Stimulated activated CD8-positive, alpha-beta memory T cell treated with anti-CD3 and anti-CD28 coated beads, Interleukin-7, amount 100 ng/mL, for 48 hours (primary cell): ENCODE measurements around the gene MRPL49.
"Not testable (repeated sequence)": the region's sequence is repeated elsewhere in the genome, so short reads cannot be mapped to it uniquely, and the experiment has no call there.

Experiments used
- DNase-seq, 2 donors: peaks; one replicate each; pipeline ENCODE4 v3.0.0-alpha.2; 2020; ENCODE audit warnings: low read depth in 1 of 2; ENCODE audit errors: extremely low read depth in 1 of 2

The MRPL49 gene

DNA sequence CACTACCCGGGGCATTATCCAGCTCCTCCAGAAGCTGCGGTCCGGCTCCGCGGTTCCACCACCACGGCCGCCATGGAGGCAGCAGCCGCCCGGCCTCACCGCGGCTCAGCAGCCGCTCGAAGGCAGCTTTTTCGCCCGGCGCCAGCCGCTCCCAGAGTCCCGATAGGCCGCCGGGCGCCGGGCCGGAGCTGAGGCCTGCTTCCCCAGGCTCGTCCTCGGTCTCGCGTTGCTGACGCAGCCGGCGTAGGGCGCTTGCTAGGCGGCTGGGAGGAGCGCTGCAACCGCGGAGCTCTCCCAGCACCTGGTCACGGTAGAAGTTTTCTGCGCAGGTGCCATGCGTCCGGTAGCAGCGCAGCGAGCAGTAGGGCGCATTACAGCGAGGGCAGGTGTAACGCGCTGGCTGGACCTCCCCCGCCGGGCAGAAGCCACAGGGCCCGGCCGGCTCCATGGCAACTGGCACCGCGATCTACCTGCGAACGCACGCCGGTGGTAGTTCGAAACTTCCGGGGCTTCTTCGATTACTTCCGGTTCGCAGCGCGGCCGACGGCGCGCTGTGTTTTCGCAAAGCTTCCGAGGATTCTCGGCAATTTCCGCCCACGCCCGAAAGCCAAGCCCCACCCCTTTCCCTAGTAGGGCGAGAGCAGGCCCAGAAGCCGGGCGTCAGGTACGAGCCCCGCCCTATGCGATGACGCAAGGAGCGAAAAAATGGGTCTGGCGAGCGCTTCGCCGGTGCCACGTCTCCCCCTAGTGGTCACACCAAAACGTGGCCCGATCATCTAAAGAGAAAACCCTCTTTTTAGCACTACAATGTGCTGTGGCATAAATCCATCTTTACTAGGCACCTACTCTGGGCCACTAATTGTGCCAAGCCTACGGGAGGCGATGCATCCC, 4.7 kb upstream of the MRPL49 start, which contains the start of gene ZNHIT2:
ZNHIT2 (minus strand) TSS at position 496 of the 891 bp plus-strand sequence; CDS start at position 448, 48 bp downstream.
- peak; percentile 99 to 100 for DNase-seq

DNA sequence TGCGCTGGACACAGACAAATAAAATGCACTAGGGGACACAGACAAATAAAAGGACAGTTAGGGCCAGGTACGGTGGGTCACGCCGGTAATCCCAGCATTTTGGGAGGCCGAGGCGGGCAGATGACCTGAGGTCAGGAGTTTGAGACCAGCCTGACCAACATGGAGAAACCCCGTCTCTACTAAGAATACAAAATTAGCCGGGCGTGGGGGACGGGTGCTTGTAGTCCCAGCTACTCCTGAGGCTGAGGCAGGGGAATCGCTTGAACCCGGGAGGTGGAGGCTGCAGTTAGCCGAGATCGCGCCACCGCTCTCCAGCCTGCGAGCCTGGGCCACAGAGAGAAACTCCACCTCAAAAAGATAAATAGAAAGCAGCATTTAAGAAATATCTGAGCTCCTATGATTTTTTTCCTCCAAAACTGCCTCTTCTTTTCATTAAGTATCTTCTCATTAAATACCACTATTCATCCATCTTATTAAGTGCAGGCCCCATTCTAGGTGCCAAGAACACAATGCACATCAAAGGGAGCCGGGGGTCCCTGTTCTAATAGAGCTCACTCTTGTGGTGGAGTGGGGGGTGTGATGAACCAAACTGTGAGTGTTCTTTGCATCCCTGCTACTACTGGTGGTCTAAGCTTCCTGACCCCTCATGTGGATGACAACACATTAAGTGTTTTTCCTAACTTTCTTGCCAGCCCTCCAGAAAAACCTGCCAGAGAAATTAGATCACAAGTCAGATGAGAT, 3.9 kb upstream of the MRPL49 start:
- DNase-seq = no peak

DNA sequence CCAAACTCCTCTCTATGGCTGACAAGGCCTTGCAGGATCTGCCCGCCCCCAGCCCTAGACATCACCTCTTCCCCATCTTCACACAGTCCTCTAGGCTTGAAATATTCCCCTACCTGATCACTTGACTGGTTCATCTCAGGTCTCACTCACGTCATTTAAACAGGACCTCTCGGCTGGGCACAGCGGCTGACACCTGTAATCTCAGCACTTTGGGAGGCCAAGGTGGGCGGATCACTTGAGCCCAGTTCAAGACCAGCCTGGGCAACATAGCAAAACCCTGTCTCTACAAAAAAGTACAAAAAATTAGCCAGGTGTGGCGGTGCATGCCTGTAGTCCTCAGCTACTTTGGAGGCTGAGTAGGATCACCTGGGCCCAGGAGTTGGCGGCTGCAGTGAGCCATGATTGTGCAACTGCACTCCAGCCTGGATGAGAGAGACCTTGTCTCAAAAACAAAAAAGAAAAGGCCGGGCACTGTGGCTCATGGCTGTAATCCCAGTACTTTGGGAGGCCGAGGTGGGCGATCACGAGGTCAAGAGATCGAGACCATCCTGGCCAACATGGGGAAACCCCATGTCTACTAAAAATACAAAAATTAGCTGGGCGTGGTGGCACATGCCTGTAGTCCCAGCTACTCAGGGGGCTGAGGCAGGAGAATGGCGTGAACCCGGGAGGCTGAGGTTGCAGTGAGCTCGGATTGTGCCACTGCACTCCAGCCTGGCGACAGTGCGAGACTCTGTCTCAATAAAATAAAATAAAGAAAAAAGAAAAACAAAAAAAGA, 3.0 kb upstream of the MRPL49 start:
- not testable (repeated sequence) for DNase-seq

DNA sequence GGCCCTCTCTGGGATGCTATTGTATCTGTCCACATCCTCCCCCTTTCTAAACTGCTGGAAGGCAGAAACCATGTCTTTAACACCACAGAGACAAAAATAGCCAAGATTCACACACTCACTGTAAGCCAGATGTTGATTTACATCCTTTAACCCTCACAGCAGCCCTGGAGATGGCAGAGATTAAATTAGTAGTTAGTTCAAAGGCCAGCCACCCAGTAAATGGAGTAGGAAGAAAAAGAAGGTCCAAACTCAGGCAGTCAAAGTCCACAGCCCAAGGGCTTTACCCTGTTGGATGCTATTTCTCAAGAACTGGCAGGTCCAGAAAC, 2.5 kb upstream of the MRPL49 start:
- DNase-seq = no peak

DNA sequence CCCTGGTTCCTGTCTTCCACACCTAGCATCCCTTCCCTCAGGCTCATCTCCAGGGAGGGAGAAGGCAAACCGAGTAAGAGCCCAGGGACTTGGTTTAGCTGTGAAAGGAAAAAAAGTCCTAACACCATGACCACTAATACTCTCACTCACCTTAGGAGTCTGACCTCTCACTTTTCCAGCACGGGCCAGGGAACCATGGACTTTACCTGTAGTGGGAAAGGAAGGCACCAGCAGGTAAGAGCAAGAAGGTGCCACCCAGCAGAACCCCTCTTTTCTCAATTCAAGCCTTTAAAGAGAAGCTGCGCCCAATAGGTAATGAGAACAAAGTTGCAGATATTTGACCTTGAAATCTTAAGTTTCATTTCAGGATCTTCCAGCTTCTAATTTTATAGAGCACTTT, 1.3 kb upstream of the MRPL49 start:
- DNase-seq = no peak

DNA sequence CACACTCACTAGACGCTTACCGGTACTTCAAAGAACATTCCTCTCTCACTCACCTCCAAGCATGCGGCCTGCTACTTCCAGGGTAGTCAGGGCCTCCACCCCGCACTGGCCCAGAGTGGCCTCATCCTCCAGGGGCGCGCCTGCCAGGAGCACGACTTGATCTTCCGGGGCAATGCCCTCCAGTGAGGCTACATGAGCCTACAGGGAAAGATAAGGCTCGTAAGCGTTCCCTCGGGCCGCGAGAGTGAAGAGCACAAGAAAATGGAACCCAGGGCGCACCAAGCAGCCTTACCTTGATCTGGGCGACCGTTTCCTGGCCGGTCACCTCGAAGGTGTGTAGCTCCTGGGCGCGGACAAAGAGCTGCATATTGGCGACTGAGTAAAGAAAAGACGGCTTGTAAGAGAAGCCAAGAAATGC, 665 bp upstream of the MRPL49 start:
- no peak for DNase-seq

DNA sequence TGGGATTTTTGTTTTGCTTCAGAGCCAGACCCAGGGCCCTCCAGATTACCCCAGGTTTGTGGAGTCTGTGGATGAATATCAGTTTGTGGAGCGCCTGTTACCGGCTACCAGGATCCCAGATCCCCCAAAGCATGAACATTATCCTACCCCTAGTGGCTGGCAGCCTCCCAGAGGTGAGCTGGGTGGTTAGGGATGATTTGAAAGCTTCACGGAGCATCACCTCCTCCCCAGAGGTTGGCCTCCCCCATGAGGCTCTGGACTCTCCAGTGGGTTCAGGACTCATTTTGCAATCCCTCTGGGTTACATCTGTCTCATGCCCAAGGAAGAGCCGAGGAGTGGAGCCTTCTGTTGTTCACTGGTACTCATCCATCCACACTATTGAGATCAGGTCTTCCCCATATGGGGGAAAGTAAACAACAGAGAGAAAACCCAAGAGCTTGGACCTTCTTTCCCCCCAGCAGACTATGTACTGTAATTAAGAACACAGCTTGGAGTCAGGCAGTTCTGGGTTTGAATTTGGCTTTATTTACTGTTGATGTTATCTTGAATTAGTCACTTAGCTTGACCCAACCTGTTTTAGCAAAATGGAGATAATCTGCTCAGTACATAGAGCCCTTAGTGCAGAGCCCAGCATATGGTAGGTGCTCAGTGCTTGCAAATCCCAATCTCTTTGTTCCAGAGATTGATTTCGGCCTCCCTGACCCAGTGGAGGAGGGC, 2.5 kb downstream of the MRPL49 start:
- DNase-seq = no peak

DNA sequence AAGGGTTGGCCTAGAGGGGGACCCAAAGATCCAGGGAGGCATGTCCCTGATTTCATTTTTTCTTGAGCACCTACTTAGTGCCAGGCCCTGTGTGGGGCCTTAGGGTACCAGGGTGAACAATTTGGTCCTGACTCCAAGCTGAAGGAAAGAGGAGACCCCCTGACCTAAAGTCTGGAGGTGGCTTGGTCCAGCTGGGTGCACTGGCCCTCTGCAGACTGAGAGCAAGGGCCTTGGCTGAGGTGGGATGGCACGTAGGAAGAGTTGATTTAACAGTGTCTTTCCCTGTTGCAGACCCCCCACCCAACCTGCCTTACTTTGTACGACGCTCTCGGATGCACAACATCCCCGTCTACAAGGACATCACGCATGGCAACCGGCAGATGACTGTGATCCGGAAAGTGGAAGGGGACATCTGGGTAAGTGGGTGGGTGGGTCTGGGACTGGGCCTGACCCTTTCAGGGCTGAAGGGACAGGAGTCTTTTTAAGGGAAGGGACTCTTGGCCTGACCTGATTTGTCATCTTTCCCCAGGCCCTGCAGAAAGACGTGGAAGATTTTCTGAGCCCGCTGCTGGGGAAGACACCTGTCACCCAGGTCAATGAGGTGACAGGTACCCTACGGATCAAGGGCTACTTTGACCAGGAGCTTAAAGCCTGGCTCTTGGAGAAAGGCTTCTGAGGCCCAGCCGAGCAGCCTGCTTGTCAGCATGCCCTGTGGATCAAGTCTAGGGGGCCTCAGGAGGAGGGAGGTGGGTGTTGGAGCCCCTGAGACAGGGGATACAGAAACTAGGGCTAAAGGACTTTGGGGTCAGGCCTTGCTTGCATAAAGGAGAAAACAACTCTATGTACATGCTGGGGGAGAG, 3.3 kb downstream of the MRPL49 start:
- no peak for DNase-seq

DNA sequence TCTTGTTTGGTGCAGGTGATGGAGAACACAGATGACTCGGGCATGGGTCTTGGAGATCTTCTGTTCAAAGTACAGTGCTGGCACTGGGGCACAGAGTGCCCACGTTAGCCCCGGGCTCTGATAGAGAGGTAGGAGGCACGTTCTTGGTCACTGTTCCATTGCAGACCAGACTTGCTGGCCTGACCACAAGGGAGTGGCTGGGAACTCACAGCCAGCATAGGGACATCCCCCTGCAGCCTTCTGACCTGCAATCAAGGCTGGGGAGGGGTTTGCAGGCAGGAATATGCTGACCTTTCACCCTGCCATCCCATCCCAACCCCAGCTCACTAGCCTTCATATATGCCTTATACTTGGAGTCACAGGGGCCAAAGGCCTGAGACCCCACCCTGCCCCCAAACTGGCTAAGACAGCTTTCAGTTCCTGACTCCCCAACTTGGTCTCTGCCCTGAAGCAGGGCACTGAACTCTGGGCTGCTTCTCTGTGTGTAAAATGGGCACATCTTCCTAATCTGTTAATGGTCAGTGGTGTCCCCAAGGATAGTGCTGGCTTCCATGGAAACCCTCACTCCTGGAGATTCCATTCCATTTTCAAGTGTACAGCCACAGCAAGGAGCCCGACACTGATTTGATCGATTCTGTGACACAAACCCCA, 4.6 kb downstream of the MRPL49 start:
- DNase-seq = no peak

DNA sequence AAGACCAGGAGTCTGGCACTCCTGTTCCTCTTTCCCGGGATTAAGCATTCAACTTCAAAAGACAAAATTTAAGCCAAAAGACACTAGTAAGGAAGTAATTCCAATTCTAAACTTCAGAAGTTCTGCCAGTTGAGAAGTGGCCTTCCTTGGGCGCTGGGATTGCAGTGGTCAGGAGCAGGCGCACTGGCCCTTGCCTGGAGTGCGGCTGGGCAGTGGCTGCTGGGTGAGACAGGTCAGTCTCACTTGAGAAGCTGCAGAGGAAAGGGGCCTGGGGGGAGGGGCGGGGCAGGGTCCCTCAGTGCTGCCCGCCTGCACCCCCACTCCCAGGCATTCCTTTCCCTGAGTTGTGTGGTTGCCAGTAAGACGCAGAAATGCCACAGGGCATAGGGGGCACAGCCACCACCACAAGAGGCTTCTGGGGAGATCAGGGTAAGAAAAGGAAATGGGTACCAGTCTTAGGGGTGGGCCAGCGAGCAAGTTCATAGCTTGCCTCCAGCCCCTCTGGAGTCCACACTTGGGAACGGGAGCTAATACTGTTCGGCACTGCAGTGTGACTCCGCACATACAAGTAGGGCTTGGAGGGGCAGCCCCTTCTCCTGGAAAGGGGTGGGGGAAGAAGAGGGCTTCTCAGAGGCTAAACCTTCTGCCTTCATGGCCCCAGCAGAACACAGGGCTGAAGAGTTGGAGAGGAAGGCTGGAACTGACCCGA, 5.5 kb downstream of the MRPL49 start:
- DNase-seq = no peak

DNA sequence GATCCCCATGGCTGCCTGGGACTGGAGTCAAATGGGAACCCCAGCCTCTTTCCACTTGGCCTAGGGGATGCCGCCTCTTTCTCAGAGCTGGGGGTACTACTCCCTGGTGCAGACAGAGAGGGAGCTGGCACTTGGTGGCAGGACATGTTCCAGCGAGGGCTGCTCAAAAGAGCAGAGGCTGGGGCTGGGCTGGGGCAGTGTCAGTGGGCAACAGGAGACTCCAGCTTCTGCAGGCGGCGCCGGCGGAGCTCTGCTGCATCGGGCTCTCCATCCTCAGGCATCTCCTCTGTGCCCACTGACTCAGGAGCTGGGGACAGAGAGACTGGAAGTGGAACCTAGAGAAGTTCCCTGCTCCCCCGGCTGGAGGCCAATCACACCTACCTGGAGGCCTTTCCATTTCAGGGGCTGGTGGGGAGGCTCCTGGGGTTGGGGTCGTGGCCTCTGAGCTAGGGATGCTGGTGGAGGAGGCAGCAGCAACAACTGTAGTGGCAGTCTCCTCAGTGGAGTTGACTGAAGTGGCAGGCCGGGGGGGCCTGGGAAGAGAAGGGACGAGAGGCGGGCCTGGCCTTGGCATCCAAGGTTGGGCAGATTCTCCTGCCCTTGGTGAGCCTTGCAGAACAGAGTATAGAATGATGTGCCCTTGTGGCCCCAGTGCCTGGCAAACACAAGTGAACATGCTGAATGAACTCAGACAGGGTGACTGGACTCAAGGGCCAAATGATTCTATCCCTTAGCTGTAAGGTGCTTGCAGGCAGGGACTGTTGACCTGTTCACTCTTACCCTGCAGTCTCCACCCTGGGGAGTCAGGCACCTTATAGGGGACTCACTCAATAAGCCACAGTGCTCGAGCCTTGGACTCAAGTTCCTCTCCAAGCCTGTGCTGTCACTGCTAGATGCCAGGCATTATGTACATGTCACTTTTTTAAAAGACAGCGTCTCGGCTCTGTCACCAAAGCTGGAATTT, 6.3 kb downstream of the MRPL49 start:
- no peak for DNase-seq

DNA sequence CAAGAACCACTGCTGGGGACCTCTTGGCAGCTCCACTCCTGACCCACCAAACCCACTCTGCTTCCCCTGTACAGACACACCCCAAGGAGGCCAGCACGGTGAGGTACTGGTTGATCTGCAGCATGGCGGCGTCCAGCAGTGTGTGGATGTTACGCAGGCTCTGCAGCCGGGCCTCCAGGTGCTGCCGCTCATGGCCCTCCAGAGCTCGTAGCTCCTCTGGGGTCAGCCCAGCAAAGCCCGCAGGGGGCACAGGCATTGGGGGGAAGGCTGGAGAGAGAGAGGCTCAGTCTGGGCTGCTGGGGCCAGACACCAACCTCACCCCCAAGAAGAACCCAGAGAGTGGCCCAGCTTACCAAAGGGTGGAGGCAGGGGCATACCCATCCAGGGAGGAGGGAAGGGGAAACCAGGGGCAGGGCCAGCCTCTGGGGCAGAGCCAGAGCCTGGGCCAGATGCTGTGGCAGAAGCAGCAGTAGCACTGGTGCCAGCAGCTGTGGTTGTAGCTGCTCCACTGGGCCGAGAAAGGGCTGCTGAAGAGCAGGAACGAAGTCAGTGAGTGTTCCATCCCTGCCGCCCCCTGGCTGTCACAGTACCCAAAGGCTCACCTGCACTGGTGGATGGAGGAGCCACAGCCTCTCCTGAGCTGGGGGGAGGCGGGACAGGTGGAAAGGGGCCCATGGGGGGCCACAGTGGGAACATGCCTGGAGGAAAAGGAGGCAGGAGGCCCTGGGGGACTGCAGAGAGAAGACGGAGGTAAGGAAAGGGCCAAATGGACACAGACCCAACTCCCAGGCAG, 7.7 kb downstream of the MRPL49 start:
- no peak for DNase-seq

DNA sequence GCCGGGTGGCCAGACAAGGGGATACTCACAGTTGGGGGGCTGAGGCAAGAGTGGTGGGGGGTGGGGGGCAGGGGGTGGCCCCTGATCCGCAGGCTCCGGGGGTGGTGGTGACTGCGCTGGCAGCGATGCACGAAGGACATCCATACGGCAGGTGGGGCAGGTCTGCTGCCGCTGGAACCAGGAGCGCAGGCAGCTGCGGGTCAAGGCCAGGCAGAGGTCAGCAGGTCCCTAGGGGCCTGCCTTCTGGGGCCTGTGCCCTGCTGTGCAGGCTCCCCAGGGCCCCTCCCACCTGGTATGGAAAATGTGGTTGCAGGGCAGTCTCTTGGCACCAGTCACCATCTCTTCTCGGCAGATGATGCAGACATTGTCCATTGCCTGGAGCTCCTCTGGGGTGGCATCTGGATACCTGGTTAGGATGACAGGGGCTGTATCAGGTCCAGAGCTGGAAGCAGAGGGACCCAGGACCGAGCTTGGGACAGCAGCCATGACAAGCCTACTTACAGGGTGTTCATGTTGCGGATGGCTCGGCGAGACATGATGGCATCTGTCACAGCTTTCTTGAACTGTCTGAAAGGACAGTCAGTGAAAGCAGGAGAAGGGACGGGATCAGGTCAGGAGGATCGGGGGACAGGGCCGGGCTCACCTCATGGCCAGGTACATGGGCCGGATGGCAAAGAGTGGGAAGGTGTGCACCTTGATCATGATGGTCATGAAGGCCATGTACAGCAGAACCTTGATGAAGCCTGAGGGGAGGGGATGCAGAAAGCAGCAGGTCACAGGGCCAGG, 8.7 kb downstream of the MRPL49 start:
- DNase-seq = no peak

DNA sequence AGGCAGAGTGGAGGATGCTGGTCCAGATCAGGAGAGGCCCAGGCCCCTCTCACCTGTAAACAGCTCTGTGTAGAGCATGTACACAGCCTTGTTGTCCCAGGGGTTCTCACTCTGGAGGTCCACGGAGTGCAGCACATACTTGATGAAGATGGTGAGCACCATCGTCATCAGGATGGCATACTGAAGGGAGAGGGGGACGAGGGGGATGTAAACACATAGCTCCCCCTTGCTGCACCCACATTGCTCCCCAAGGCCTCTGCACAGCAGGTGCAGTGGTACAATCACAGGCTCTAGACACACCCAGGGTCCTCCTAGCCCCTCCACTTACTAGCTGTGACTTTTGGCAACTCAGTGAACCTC, 9.3 kb downstream of the MRPL49 start:
- no peak for DNase-seq

DNA sequence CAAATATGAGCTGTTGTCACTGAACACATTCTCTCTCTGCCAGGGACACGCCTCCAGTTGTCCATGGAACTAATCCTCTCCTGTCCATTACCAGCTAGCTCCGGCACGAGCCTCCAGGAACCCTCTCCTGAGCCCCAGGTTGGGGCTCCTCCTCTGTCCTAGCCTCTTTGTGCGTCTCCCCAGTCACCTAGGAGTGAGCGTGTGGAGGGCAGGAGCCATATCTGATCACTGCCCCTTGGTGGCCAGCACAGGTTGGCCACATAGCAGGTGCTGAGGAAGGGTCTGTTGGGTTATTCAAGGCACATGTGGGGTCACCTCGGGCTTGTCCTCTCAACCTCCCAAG, 9.7 kb downstream of the MRPL49 start:
- DNase-seq = no peak
